HEK293 (cell line): Measurements from ENCODE around the gene IGSF21.

ENCODE experiments used
- CTCF ChIA-PET: fragments of 350-600 bp; formaldehyde crosslinking; extraction: SDS; loops from one replicate; lab custom pipeline; 2021; ENCODE audit warnings: antibody characterized with exemption; lab: Yijun Ruan, JAX
- POLR2A ChIA-PET: fragments of 300-600 bp; formaldehyde crosslinking; extraction: SDS; loops from one replicate; lab custom pipeline; 2020; ENCODE audit warnings: antibody characterized with exemption, inconsistent platforms; lab: Yijun Ruan, JAX
- H3K27ac ChIP-seq: fragments of 200-500 bp; sonication (Bioruptor generic); 2 replicates; pipeline ENCODE4 v1.5.1; 2014; ENCODE audit warnings: low read depth, low read length, control low read depth, inconsistent platforms; ENCODE audit errors: extremely low read depth
- H3K36me3 ChIP-seq, 2 experiments: fragments of 200-500 bp in 1 of 2; sonication (Bioruptor generic) in 1 of 2; 1 replicate in 1 of 2; 2 replicates in 1 of 2; pipeline ENCODE4 v1.5.1; 2014 to 2017; ENCODE audit warnings: inconsistent platforms in 2 of 2, low read length in 2 of 2; ENCODE audit not compliant: control insufficient read depth in 2 of 2, insufficient read depth in 1 of 2
- H3K4me1 ChIP-seq: fragments of 200-500 bp; sonication (Bioruptor generic); 2 replicates; pipeline ENCODE4 v1.5.1; 2014; ENCODE audit warnings: mild to moderate bottlenecking, low read length, inconsistent platforms; ENCODE audit not compliant: control insufficient read depth, insufficient read depth
- H3K4me3 ChIP-seq: 2 replicates; pipeline ENCODE4 v1.5.1; 2011; ENCODE audit warnings: low read depth, mild to moderate bottlenecking, control low read depth, low read length, moderate library complexity
- H3K9me3 ChIP-seq: fragments of 200-500 bp; sonication (Bioruptor generic); 2 replicates; pipeline ENCODE4 v1.5.1; 2014; ENCODE audit warnings: low read depth, low read length, inconsistent platforms; ENCODE audit not compliant: control insufficient read depth, insufficient read depth
- PRDM1 ChIP-seq: fragments of 450-650 bp; formaldehyde crosslinking; IDR thresholded peaks from 2 replicates; pipeline ENCODE4; 2016; ENCODE audit warnings: missing biosample characterization, missing genetic modification characterization
- RBAK ChIP-seq: fragments of 450-650 bp; formaldehyde crosslinking; IDR thresholded peaks from 2 replicates; pipeline ENCODE4 v1.5.1; 2016; ENCODE audit warnings: missing biosample characterization, missing genetic modification characterization
- SP7 ChIP-seq: fragments of 450-650 bp; formaldehyde crosslinking; IDR thresholded peaks from 2 replicates; pipeline ENCODE4 v1.5.1; 2016; ENCODE audit warnings: missing biosample characterization, missing genetic modification characterization
- ZIC2 ChIP-seq: fragments of 450-650 bp; formaldehyde crosslinking; IDR thresholded peaks from 2 replicates; pipeline ENCODE4 v1.5.1; 2016; ENCODE audit warnings: missing biosample characterization, missing genetic modification characterization
- ZNF202 ChIP-seq: fragments of 450-650 bp; formaldehyde crosslinking; IDR thresholded peaks from 2 replicates; pipeline ENCODE4 v1.5.1; 2016; ENCODE audit warnings: missing biosample characterization, missing genetic modification characterization, borderline replicate concordance
- ZNF341 ChIP-seq: fragments of 450-650 bp; formaldehyde crosslinking; IDR thresholded peaks from 2 replicates; pipeline ENCODE4; 2016; ENCODE audit warnings: low read depth, missing biosample characterization, missing genetic modification characterization
- ZNF555 ChIP-seq: fragments of 450-650 bp; formaldehyde crosslinking; conservative IDR thresholded peaks from 2 replicates; pipeline ENCODE4 v1.5.1; 2017; ENCODE audit warnings: missing biosample characterization, mild to moderate bottlenecking, missing genetic modification characterization, inconsistent platforms
- ZNF585B ChIP-seq: fragments of 450-650 bp; formaldehyde crosslinking; IDR thresholded peaks from 2 replicates; pipeline ENCODE4 v1.5.1; 2016; ENCODE audit warnings: missing biosample characterization, missing genetic modification characterization
- ZNF768 ChIP-seq: fragments of 450-650 bp; formaldehyde crosslinking; IDR thresholded peaks from 2 replicates; pipeline ENCODE4 v1.5.1; 2018; ENCODE audit warnings: missing biosample characterization, mild to moderate bottlenecking, missing genetic modification characterization
- TF ChIP-seq, protein P1 (sequence below): fragments of 450-650 bp; formaldehyde crosslinking; IDR thresholded peaks from 2 replicates; pipeline ENCODE4 v1.5.1; 2016; ENCODE audit warnings: missing biosample characterization, missing genetic modification characterization

The IGSF21 gene

DNA sequence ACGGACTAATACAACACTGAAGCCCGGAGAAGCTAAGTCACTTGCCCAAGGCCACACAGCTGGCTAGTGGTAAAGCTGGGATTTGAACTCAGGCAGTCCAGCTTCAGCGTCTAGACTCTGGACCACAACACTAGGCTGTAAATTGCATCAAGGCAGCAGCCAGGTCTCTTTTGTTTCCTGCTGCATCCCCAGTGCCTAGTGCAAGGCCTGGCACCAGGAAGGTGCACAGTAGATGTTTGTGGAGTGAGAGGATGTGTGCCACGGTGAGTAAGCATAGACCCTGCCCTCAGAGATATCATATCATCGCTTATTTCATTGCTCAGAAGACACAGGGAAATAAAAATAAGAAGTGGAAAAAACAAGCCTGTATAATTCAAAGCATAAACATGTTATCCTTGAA lies 40.9 kb downstream of the IGSF21 start:
- Histone ChIP-seq H3K4me1 (no peaks in the 10 kb centered on the region), H3K4me3 (no peak overlapping the region), H3K36me3 (no peaks in the 10 kb centered on the region), H3K27ac (no peak overlapping the region), H3K9me3 (no peaks in the 10 kb centered on the region)
- ChIA-PET CTCF (no interaction called here), POLR2A (interaction anchor here (0.6 kb wide), 1 partner anchor 8 kb away, joined by 3 read pairs; no protein-coding TSS in a partner anchor)
- TF ChIP-seq ZNF555 (tag by site-specific recombination) (no peak), ZIC2 (tag by site-specific recombination) (no peak)

DNA sequence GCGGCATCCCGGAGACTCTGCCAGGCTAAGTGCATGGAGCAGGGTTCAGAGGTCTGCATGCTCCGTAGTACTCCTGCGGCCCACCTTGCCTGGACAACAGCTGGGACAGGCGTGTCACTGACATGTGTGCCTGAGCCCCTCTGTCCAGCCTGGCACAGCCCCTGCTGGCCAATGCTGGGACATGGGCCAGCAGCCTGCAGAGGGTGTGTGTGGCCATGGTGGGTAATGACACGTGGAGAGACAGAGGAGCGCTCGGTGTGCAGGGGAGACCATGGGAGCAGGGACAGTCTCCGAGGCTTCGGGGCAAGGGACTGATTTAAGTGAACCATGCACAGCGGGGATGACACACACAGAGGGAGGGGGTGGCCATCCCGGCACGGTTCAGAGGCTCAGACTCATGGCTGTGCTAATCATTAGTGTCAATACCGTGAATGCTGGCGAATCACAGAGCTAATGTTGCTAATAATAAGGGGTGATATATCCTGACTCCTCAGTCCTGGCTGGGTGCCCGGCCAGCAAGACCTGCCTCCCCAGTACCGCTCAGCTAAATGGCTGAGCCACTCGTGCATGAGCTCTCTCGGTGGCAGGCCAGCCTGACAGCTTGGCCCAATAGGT lies 41.5 kb downstream of the IGSF21 start:
- Histone ChIP-seq H3K27ac (no peak overlapping the region), H3K9me3 (no peaks in the 10 kb centered on the region), H3K4me1 (no peaks in the 10 kb centered on the region), H3K36me3 (no peaks in the 10 kb centered on the region), H3K4me3 (no peak overlapping the region)
- POLR2A ChIA-PET = no interaction called here
- CTCF ChIA-PET = no interaction called here
- TF ChIP-seq ZNF585B (tag by site-specific recombination) (no peak), ZNF341 (tag by site-specific recombination) (peak; percentile 32; the same call in 1 of the 2 replicates), ZNF768 (tag by site-specific recombination) (no peak)
- TF ChIP-seq, protein P1, sequence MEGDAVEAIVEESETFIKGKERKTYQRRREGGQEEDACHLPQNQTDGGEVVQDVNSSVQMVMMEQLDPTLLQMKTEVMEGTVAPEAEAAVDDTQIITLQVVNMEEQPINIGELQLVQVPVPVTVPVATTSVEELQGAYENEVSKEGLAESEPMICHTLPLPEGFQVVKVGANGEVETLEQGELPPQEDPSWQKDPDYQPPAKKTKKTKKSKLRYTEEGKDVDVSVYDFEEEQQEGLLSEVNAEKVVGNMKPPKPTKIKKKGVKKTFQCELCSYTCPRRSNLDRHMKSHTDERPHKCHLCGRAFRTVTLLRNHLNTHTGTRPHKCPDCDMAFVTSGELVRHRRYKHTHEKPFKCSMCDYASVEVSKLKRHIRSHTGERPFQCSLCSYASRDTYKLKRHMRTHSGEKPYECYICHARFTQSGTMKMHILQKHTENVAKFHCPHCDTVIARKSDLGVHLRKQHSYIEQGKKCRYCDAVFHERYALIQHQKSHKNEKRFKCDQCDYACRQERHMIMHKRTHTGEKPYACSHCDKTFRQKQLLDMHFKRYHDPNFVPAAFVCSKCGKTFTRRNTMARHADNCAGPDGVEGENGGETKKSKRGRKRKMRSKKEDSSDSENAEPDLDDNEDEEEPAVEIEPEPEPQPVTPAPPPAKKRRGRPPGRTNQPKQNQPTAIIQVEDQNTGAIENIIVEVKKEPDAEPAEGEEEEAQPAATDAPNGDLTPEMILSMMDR (tag by site-specific recombination) = peak; percentile 57

DNA sequence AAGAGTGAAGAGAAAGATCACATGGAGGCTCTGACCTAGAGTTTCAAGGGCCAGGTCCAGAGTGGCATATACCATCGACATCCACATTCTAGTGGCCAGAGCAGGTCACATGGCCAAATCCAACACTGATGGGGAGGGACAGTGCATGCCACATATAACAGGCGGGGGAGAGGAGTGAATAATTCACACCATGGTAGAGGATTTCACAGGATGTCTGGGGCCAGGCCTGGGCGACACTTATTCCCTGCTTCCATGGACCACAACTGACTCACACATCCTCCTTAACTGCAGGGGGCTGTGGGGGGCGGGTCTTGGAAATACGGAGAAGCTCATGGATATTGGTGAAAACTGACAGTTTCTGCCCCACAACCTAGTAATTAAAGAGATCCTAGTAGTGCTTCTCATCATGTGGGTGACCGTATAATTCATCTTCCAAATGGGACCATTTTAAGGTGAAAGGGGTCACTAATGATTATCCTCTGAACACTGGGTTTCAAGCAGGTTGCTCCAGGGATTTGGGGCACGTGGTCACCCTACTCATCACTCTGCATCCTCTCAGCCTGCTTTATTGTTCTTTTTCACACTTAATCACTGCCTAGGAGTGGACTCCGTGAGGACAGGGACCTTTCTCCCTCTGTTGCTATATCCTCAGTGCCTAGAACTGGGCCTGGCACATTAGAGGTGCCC lies 44.0 kb downstream of the IGSF21 start:
- H3K4me1 ChIP-seq = no peaks in the 10 kb centered on the region
- CTCF ChIA-PET = interaction anchor here (0.5 kb wide), 1 partner anchor 672 kb away, joined by 3 read pairs; no protein-coding TSS in a partner anchor
- no peak overlapping the region for H3K27ac ChIP-seq
- no peak overlapping the region for H3K4me3 ChIP-seq
- TF ChIP-seq SP7 (tag by site-specific recombination) (peak; percentile 19; the same call in 1 of the 2 replicates), RBAK (tag by site-specific recombination) (no peak)
- POLR2A ChIA-PET = no interaction called here
- H3K9me3 ChIP-seq = no peaks in the 10 kb centered on the region
- H3K36me3 ChIP-seq = no peaks in the 10 kb centered on the region

DNA sequence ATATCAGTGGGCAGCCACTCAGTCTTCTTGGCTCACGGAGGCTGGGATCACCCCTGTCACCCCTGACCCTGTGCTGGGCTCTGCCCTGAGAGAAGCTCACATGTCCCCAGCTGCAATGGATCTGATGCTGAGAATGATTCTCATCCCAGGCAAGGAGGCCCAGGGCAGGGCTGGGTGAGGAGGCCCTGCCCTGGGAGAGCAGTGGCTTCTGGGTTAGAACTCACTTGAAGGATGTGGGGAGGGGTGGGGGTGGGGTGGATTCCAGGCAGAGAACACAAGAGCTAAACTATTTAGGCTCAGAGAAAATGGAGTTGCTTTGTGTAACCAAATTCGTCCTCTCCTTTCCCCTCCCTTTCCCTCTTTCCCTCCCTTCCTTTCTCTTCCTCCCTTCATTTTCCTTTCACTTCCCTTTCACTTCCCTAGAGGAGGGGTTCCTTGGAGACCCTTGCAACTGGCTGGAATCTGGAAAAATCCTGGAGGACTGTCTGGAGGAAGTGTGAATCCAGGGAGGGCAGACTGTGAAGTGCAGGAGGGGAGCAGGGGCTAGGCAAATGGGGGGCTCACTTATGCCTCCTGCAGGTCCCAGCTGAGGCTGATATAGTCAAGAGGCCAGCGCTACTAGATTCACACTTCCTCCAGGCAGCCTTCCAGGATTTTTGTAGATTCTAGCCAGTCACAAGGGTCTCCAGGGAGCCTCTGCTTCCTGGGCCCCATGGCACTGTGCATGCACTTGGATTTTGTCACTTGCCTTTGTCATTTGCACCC lies 47.0 kb downstream of the IGSF21 start:
- TF ChIP-seq ZNF202 (tag by site-specific recombination) (no peak), PRDM1 (tag by site-specific recombination) (peak; percentile 98)
- ChIA-PET CTCF (interaction anchor here (0.6 kb wide), 1 partner anchor 52 kb away, joined by 3 read pairs; no protein-coding TSS in a partner anchor), POLR2A (interaction anchor here (0.6 kb wide), 1 partner anchor 48 kb away, joined by 3 read pairs; no protein-coding TSS in a partner anchor)
- Histone ChIP-seq H3K27ac (no peak overlapping the region), H3K4me1 (no peaks in the 10 kb centered on the region), H3K36me3 (no peaks in the 10 kb centered on the region), H3K4me3 (no peak overlapping the region), H3K9me3 (no peaks in the 10 kb centered on the region)
